ENCODE measurements around the gene TTYH3. TPM values are rescaled to one million over a fixed set of nuclear protein-coding genes. Genes with fewer than 3 reads are reported as not detected.

Gene TTYH3
- total RNA-seq, 2 experiments from 2014 or later, result 26.8 to 27.2 TPM

- Mint-ChIP-seq H3K4me1 (peaks cover 19% of the 10 kb centered on the region), H3K27me3 (peaks cover 38% of the 10 kb centered on the region), H3K9me3 (no peaks in the 10 kb centered on the region), H3K27ac (no peak overlapping the region), H3K36me3 (no peaks in the 10 kb centered on the region), H3K4me3 (peak overlapping the region; percentile 35)
- DNase-seq, result no peak
Observed at GRCh38 chr7:2699289-2699620, 67.5 kb downstream of the TTYH3 start.

GRCh38 chr7:2700141-2700850 is 68.5 kb downstream of the TTYH3 start:
- H3K4me1 Mint-ChIP-seq, result peaks cover 19% of the 10 kb centered on the region
- H3K27me3 Mint-ChIP-seq, result peaks cover 38% of the 10 kb centered on the region
- H3K27ac Mint-ChIP-seq, result no peak overlapping the region
- H3K9me3 Mint-ChIP-seq, result no peaks in the 10 kb centered on the region
- H3K36me3 Mint-ChIP-seq, result no peaks in the 10 kb centered on the region
- DNase-seq, result no peak
- no peak overlapping the region for H3K4me3 Mint-ChIP-seq

GRCh38 chr7:2701424-2701823 is 69.6 kb downstream of the TTYH3 start:
- no peak for DNase-seq
- Mint-ChIP-seq H3K27me3 (peaks cover 39% of the 10 kb centered on the region), H3K27ac (no peak overlapping the region), H3K36me3 (no peaks in the 10 kb centered on the region), H3K4me1 (peaks cover 19% of the 10 kb centered on the region), H3K9me3 (no peaks in the 10 kb centered on the region), H3K4me3 (no peak overlapping the region)

GRCh38 chr7:2701832-2702593 is 70.2 kb downstream of the TTYH3 start:
- no peak overlapping the region for H3K4me3 Mint-ChIP-seq
- H3K36me3 Mint-ChIP-seq, result no peaks in the 10 kb centered on the region
- H3K4me1 Mint-ChIP-seq, result peaks cover 19% of the 10 kb centered on the region
- H3K27me3 Mint-ChIP-seq, result peaks cover 39% of the 10 kb centered on the region
- H3K27ac Mint-ChIP-seq, result no peak overlapping the region
- H3K9me3 Mint-ChIP-seq, result no peaks in the 10 kb centered on the region
- DNase-seq, result no peak

- H3K36me3 Mint-ChIP-seq, result no peaks in the 10 kb centered on the region
Observed at GRCh38 chr7:2702594-2702957, 70.8 kb downstream of the TTYH3 start.

GRCh38 chr7:2705371-2706096 is 73.7 kb downstream of the TTYH3 start:
- Mint-ChIP-seq H3K4me1 (peaks cover 12% of the 10 kb centered on the region), H3K4me3 (no peak overlapping the region), H3K27me3 (peaks cover 31% of the 10 kb centered on the region), H3K36me3 (no peaks in the 10 kb centered on the region), H3K27ac (no peak overlapping the region), H3K9me3 (no peaks in the 10 kb centered on the region)
- DNase-seq, result no peak

More at GRCh38 chr7:2702594-2702957, 70.8 kb downstream of the TTYH3 start:
- H3K4me3 Mint-ChIP-seq, result no peak overlapping the region
- H3K27me3 Mint-ChIP-seq, result peaks cover 39% of the 10 kb centered on the region
- peaks cover 19% of the 10 kb centered on the region for H3K4me1 Mint-ChIP-seq
- no peak for DNase-seq
- H3K27ac Mint-ChIP-seq, result no peak overlapping the region
- no peaks in the 10 kb centered on the region for H3K9me3 Mint-ChIP-seq

- DNase-seq, result no peak
- Mint-ChIP-seq H3K27ac (no peak overlapping the region), H3K4me3 (no peak overlapping the region), H3K36me3 (no peaks in the 10 kb centered on the region), H3K4me1 (peaks cover 18% of the 10 kb centered on the region), H3K9me3 (no peaks in the 10 kb centered on the region), H3K27me3 (peaks cover 35% of the 10 kb centered on the region)
Observed at GRCh38 chr7:2706685-2707126, 74.9 kb downstream of the TTYH3 start.

GRCh38 chr7:2707481-2707880 is 75.7 kb downstream of the TTYH3 start:
- no peak for DNase-seq
- H3K4me1 Mint-ChIP-seq, result peaks cover 18% of the 10 kb centered on the region
- H3K27ac Mint-ChIP-seq, result no peak overlapping the region
- H3K4me3 Mint-ChIP-seq, result no peak overlapping the region
- peaks cover 35% of the 10 kb centered on the region for H3K27me3 Mint-ChIP-seq
- H3K9me3 Mint-ChIP-seq, result no peaks in the 10 kb centered on the region
- no peaks in the 10 kb centered on the region for H3K36me3 Mint-ChIP-seq

- Mint-ChIP-seq H3K27me3 (peaks cover 35% of the 10 kb centered on the region), H3K36me3 (no peaks in the 10 kb centered on the region), H3K27ac (no peak overlapping the region), H3K4me3 (no peak overlapping the region), H3K4me1 (peaks cover 18% of the 10 kb centered on the region), H3K9me3 (no peaks in the 10 kb centered on the region)
- no peak for DNase-seq
Observed at GRCh38 chr7:2708041-2708440, 76.3 kb downstream of the TTYH3 start.

- Mint-ChIP-seq H3K27me3 (peaks cover 41% of the 10 kb centered on the region), H3K4me1 (peaks cover 18% of the 10 kb centered on the region), H3K27ac (no peak overlapping the region), H3K4me3 (no peak overlapping the region), H3K9me3 (no peaks in the 10 kb centered on the region), H3K36me3 (no peaks in the 10 kb centered on the region)
- DNase-seq, result no peak
Observed at GRCh38 chr7:2708547-2709310, 76.9 kb downstream of the TTYH3 start.

- Mint-ChIP-seq H3K4me3 (peak overlapping the region; percentile 42), H3K4me1 (peaks cover 24% of the 10 kb centered on the region), H3K27me3 (peaks cover 51% of the 10 kb centered on the region), H3K9me3 (no peaks in the 10 kb centered on the region), H3K36me3 (no peaks in the 10 kb centered on the region), H3K27ac (no peak overlapping the region)
- peak; percentile 82 for DNase-seq
Observed at GRCh38 chr7:2709553-2710285, 77.9 kb downstream of the TTYH3 start.

- Mint-ChIP-seq H3K27me3 (peaks cover 56% of the 10 kb centered on the region), H3K36me3 (no peaks in the 10 kb centered on the region), H3K4me1 (peaks cover 29% of the 10 kb centered on the region), H3K4me3 (no peak overlapping the region), H3K27ac (no peak overlapping the region), H3K9me3 (no peaks in the 10 kb centered on the region)
- DNase-seq, result no peak
Observed at GRCh38 chr7:2710286-2710655, 78.5 kb downstream of the TTYH3 start.

GRCh38 chr7:2710901-2711551 is 79.2 kb downstream of the TTYH3 start:
- Mint-ChIP-seq H3K4me1 (peaks cover 37% of the 10 kb centered on the region), H3K9me3 (no peaks in the 10 kb centered on the region), H3K27ac (no peak overlapping the region), H3K4me3 (no peak overlapping the region), H3K27me3 (peaks cover 64% of the 10 kb centered on the region), H3K36me3 (no peaks in the 10 kb centered on the region)
- no peak for DNase-seq
